Measurements from ENCODE around the gene NLRP3.

NLRP3 gene

GRCh38 chr1:247435030-247435758 lies 19.2 kb downstream of the NLRP3 start:
- TF ChIP-seq CTCF (IDR thresholded peaks at IDR 0.05; ENCODE audit: low read depth, low read length, poor library complexity, severe bottlenecking) = no peak
- no peak for TF ChIP-seq EZH2phosphoT487 (IDR thresholded peaks at IDR 0.05; ENCODE audit: borderline replicate concordance, low read length)
- H3K9me3 ChIP-seq (ENCODE audit: control insufficient read depth, insufficient read depth, low read length) = no peaks in the 10 kb centered on the region
- H3K36me3 ChIP-seq (ENCODE audit: control insufficient read depth, low read length) = no peaks in the 10 kb centered on the region
- H3K27me3 ChIP-seq (ENCODE audit: control insufficient read depth, low read length) = peaks cover 15% of the 10 kb centered on the region
- no peak overlapping the region for H3K4me2 ChIP-seq (ENCODE audit: low read length)
- 0 out of 2 replicates have a peak, but pooled peaks cover 2% of the 10 kb centered on the region for H3K4me1 ChIP-seq (ENCODE audit: control insufficient read depth, low read length)
- H3K9me2 ChIP-seq (replicated peaks; ENCODE audit: control insufficient read depth, low read length) = no peaks in the 10 kb centered on the region
- no peaks in the 10 kb centered on the region for H3K79me2 ChIP-seq (ENCODE audit: control insufficient read depth, low read length)
- H3K4me3 ChIP-seq (ENCODE audit: low read length) = no peak overlapping the region
- no peaks in the 10 kb centered on the region for H3F3A ChIP-seq (ENCODE audit: control insufficient read depth, insufficient read depth)
- H3K27ac ChIP-seq (ENCODE audit: low read depth, low read length) = no peak overlapping the region
- no peaks in the 10 kb centered on the region for H4K20me1 ChIP-seq (ENCODE audit: control insufficient read depth, insufficient read depth, low read depth, low read length)

- 0 out of 2 replicates have a peak, but pooled peaks cover 3% of the 10 kb centered on the region for H3K4me1 ChIP-seq (ENCODE audit: control insufficient read depth, low read length)
- H3K36me3 ChIP-seq (ENCODE audit: control insufficient read depth, low read length) = no peaks in the 10 kb centered on the region
Observed at GRCh38 chr1:247435759-247436147, 19.8 kb downstream of the NLRP3 start.

GRCh38 chr1:247437551-247438505 lies 21.9 kb downstream of the NLRP3 start:
- H3F3A ChIP-seq (ENCODE audit: control insufficient read depth, insufficient read depth) = no peaks in the 10 kb centered on the region
- H3K27me3 ChIP-seq (ENCODE audit: control insufficient read depth, low read length) = peaks cover 15% of the 10 kb centered on the region
- no peak overlapping the region for H3K4me2 ChIP-seq (ENCODE audit: low read length)
- H3K9me2 ChIP-seq (replicated peaks; ENCODE audit: control insufficient read depth, low read length) = no peaks in the 10 kb centered on the region
- no peaks in the 10 kb centered on the region for H3K9me3 ChIP-seq (ENCODE audit: control insufficient read depth, insufficient read depth, low read length)
- H3K27ac ChIP-seq (ENCODE audit: low read depth, low read length) = no peak overlapping the region
- H4K20me1 ChIP-seq (ENCODE audit: control insufficient read depth, insufficient read depth, low read depth, low read length) = no peaks in the 10 kb centered on the region
- no peaks in the 10 kb centered on the region for H3K79me2 ChIP-seq (ENCODE audit: control insufficient read depth, low read length)
- TF ChIP-seq EZH2phosphoT487 (IDR thresholded peaks at IDR 0.05; ENCODE audit: borderline replicate concordance, low read length) (no peak), CTCF (IDR thresholded peaks at IDR 0.05; ENCODE audit: low read depth, low read length, poor library complexity, severe bottlenecking) (no peak)
- H3K4me1 ChIP-seq (ENCODE audit: control insufficient read depth, low read length) = 0 out of 2 replicates have a peak, but pooled peaks cover 3% of the 10 kb centered on the region
- no peak overlapping the region for H3K4me3 ChIP-seq (ENCODE audit: low read length)
- no peaks in the 10 kb centered on the region for H3K36me3 ChIP-seq (ENCODE audit: control insufficient read depth, low read length)

More at GRCh38 chr1:247435759-247436147, 19.8 kb downstream of the NLRP3 start:
- H3K27ac ChIP-seq (ENCODE audit: low read depth, low read length) = no peak overlapping the region
- no peaks in the 10 kb centered on the region for H3K9me3 ChIP-seq (ENCODE audit: control insufficient read depth, insufficient read depth, low read length)
- no peak for TF ChIP-seq EZH2phosphoT487 (IDR thresholded peaks at IDR 0.05; ENCODE audit: borderline replicate concordance, low read length)
- no peak for TF ChIP-seq CTCF (IDR thresholded peaks at IDR 0.05; ENCODE audit: low read depth, low read length, poor library complexity, severe bottlenecking)
- no peaks in the 10 kb centered on the region for H3K79me2 ChIP-seq (ENCODE audit: control insufficient read depth, low read length)
- no peaks in the 10 kb centered on the region for H3K9me2 ChIP-seq (replicated peaks; ENCODE audit: control insufficient read depth, low read length)
- no peaks in the 10 kb centered on the region for H3F3A ChIP-seq (ENCODE audit: control insufficient read depth, insufficient read depth)
- H3K4me2 ChIP-seq (ENCODE audit: low read length) = no peak overlapping the region
- H4K20me1 ChIP-seq (ENCODE audit: control insufficient read depth, insufficient read depth, low read depth, low read length) = no peaks in the 10 kb centered on the region
- peaks cover 15% of the 10 kb centered on the region for H3K27me3 ChIP-seq (ENCODE audit: control insufficient read depth, low read length)
- H3K4me3 ChIP-seq (ENCODE audit: low read length) = no peak overlapping the region
